Neural progenitor cell (in vitro differentiated cells): ENCODE data around the gene OAS1.

Source experiments
- EZH2 ChIP-seq: fragments of 200-600 bp; sonication (generic); IDR thresholded peaks from 2 replicates; pipeline ENCODE4 v1.6.1; 2017; ENCODE audit warnings: antibody characterized with exemption, mild to moderate bottlenecking, moderate library complexity
- TF ChIP-seq, protein P1 (sequence below): fragments of 200-600 bp; sonication (generic); IDR thresholded peaks from 2 replicates; pipeline ENCODE4 v1.5.1; 2017; ENCODE audit warnings: antibody characterized with exemption, mild to moderate bottlenecking

GRCh38 chr12:112905451-112906089 is 1.2 kb upstream of the OAS1 start:
- no peak for TF ChIP-seq EZH2
- TF ChIP-seq, protein P1, sequence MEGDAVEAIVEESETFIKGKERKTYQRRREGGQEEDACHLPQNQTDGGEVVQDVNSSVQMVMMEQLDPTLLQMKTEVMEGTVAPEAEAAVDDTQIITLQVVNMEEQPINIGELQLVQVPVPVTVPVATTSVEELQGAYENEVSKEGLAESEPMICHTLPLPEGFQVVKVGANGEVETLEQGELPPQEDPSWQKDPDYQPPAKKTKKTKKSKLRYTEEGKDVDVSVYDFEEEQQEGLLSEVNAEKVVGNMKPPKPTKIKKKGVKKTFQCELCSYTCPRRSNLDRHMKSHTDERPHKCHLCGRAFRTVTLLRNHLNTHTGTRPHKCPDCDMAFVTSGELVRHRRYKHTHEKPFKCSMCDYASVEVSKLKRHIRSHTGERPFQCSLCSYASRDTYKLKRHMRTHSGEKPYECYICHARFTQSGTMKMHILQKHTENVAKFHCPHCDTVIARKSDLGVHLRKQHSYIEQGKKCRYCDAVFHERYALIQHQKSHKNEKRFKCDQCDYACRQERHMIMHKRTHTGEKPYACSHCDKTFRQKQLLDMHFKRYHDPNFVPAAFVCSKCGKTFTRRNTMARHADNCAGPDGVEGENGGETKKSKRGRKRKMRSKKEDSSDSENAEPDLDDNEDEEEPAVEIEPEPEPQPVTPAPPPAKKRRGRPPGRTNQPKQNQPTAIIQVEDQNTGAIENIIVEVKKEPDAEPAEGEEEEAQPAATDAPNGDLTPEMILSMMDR, result no peak
